A549 (cell line): ENCODE data around the gene MPPED1. TPM values are rescaled to one million over a fixed set of nuclear protein-coding genes. Genes with fewer than 3 reads are reported as not detected.

ENCODE experiments used
- ATAC-seq, 2 experiments: fragments of 200-7000 bp in 1 of 2; fragments of >200 bp in 1 of 2; cut with Nextera tagmentation in 1 of 2; cut with Tn5 transposase in 1 of 2; 3 replicates each; pipeline versions ENCODE4 v1.8.0 to v1.9.1; 2018 to 2020; ENCODE audit warnings: mild to moderate bottlenecking in 1 of 2, moderate library complexity in 1 of 2
- CTCF ChIA-PET: fragments of 300-600 bp; sonication (Branson Sonifier 250); formaldehyde crosslinking; extraction: SDS; loops from one replicate; lab custom pipeline; 2021; ENCODE audit warnings: antibody characterized with exemption, inconsistent platforms; lab: Yijun Ruan, JAX
- POLR2A ChIA-PET: fragments of 350-600 bp; formaldehyde crosslinking; extraction: SDS; loops from one replicate; lab custom pipeline; 2021; ENCODE audit warnings: antibody characterized with exemption, inconsistent platforms; lab: Yijun Ruan, JAX
- DNase-seq, 2 experiments: peaks; one replicate each; pipeline versions ENCODE4 v3.0.0 to v3.0.0-alpha.2; 2011 to 2016; ENCODE audit warnings: low read depth in 1 of 2, low spot score in 1 of 2
- FAIRE-seq: peaks from 2 replicates; lab custom pipeline; 2011; peaks lifted over from hg19 to GRCh38; lab: Jason Lieb, UNC
- H3K27ac ChIP-seq, 2 experiments: fragments of >200 bp; sonication (Bioruptor Twin); formaldehyde crosslinking; 3 replicates each; pipeline ENCODE4 v1.5.1; 2016 to 2017
- H3K4me1 ChIP-seq: fragments of >200 bp; sonication (Bioruptor Twin); formaldehyde crosslinking; 3 replicates; pipeline ENCODE4 v1.6.1; 2016
- H3K4me2 ChIP-seq: fragments of >200 bp; sonication (Bioruptor Twin); formaldehyde crosslinking; 3 replicates; pipeline ENCODE4 v1.6.1; 2016
- H3K4me3 ChIP-seq: fragments of >200 bp; sonication (Bioruptor Twin); formaldehyde crosslinking; 3 replicates; pipeline ENCODE4 v1.5.1; 2016
- H3K9me3 ChIP-seq: fragments of >200 bp; sonication (Bioruptor Twin); formaldehyde crosslinking; 3 replicates; pipeline ENCODE4 v1.6.1; 2016
- CHD4 ChIP-seq: fragments of 200-600 bp; sonication (generic); IDR thresholded peaks from 2 replicates; pipeline ENCODE4 v1.6.1; 2016; ENCODE audit warnings: antibody characterized with exemption, mild to moderate bottlenecking, borderline replicate concordance
- EHF ChIP-seq: fragments of 250-450 bp; sonication (Bioruptor Pico); IDR thresholded peaks from 2 replicates; pipeline ENCODE4 v1.5.0; 2020; ENCODE audit warnings: mild to moderate bottlenecking
- EHMT2 ChIP-seq: fragments of 200-600 bp; sonication (generic); IDR thresholded peaks from 2 replicates; pipeline ENCODE4 v1.6.1; 2016; ENCODE audit warnings: antibody characterized with exemption, low read depth, mild to moderate bottlenecking, moderate library complexity
- ELK1 ChIP-seq: fragments of 150-350 bp; IDR thresholded peaks from 2 replicates; pipeline ENCODE4 v1.6.1; 2014; ENCODE audit warnings: low read depth, mild to moderate bottlenecking, low read length
- ESRRA ChIP-seq: fragments of 150-350 bp; IDR thresholded peaks from 2 replicates; pipeline ENCODE4 v1.6.1; 2014; ENCODE audit warnings: mild to moderate bottlenecking, low read length, borderline replicate concordance
- FOSB ChIP-seq: fragments of 250-450 bp; sonication (Bioruptor Pico); IDR thresholded peaks from 2 replicates; pipeline ENCODE4 v1.5.0; 2020; ENCODE audit warnings: mild to moderate bottlenecking, moderate library complexity
- HOXB5 ChIP-seq: fragments of 250-450 bp; sonication (Bioruptor Pico); IDR thresholded peaks from 2 replicates; pipeline ENCODE4 v1.5.0; 2020; ENCODE audit warnings: mild to moderate bottlenecking, moderate library complexity
- JUNB ChIP-seq: fragments of >200 bp; sonication (Bioruptor Twin); formaldehyde crosslinking; IDR thresholded peaks from 2 replicates; pipeline ENCODE4 v1.6.1; 2016
- KDM1A ChIP-seq: fragments of 200-600 bp; sonication (generic); IDR thresholded peaks from 2 replicates; pipeline ENCODE4 v1.6.1; 2016; ENCODE audit warnings: low read depth, mild to moderate bottlenecking
- KDM5A ChIP-seq: fragments of 200-600 bp; sonication (generic); IDR thresholded peaks from 2 replicates; pipeline ENCODE4 v1.6.1; 2016; ENCODE audit warnings: antibody characterized with exemption, mild to moderate bottlenecking
- MAZ ChIP-seq: fragments of 150-350 bp; IDR thresholded peaks from 2 replicates; pipeline ENCODE4 v1.6.1; 2014; ENCODE audit warnings: antibody characterized with exemption, low read depth, low read length, borderline replicate concordance
- NFE2L2 ChIP-seq: fragments of 150-350 bp; conservative IDR thresholded peaks from 2 replicates; pipeline ENCODE4 v1.6.1; 2014; ENCODE audit warnings: low read length
- NPAS2 ChIP-seq: fragments of 250-450 bp; sonication (Bioruptor Pico); IDR thresholded peaks from 2 replicates; pipeline ENCODE4 v1.8.0; 2022; ENCODE audit warnings: mild to moderate bottlenecking, moderate library complexity, borderline replicate concordance
- NR3C1 ChIP-seq: fragments of >200 bp; sonication (Bioruptor Twin); formaldehyde crosslinking; IDR thresholded peaks from 3 replicates; pipeline ENCODE4 v1.6.1; 2017
- PHF8 ChIP-seq: fragments of 200-600 bp; sonication (generic); IDR thresholded peaks from 2 replicates; pipeline ENCODE4 v1.6.1; 2016; ENCODE audit warnings: low read depth, mild to moderate bottlenecking, antibody characterized with exemption, moderate library complexity, borderline replicate concordance
- SREBF2 ChIP-seq: fragments of 450-650 bp; IDR thresholded peaks from 2 replicates; pipeline ENCODE4 v1.6.1; 2014; ENCODE audit warnings: mild to moderate bottlenecking, moderate library complexity
- USF2 ChIP-seq: fragments of 450-650 bp; IDR thresholded peaks from 2 replicates; pipeline ENCODE4 v1.6.1; 2014; ENCODE audit warnings: antibody characterized with exemption
- ZFP36 ChIP-seq: fragments of 450-650 bp; IDR thresholded peaks from 2 replicates; pipeline ENCODE4 v1.6.1; 2014; ENCODE audit warnings: borderline replicate concordance; ENCODE audit not compliant: partially characterized antibody
- ZNF302 ChIP-seq: fragments of 250-450 bp; sonication (Bioruptor Pico); IDR thresholded peaks from 2 replicates; pipeline ENCODE4 v1.9.0; 2021; ENCODE audit warnings: inconsistent platforms, mild to moderate bottlenecking, moderate library complexity
- WGBS: methylation state at CpG from one replicate; pipeline ENCODE4 v1.1.6; 2017; ENCODE audit errors: missing lambda C conversion rate; 5-methylcytosine and 5-hydroxymethylcytosine counted together
- polyA plus RNA-seq, 4 experiments: library from polyadenylated mRNA; depleted of rRNA in 3 of 4; stranded (reverse); fragments of >200 nt; fragmentation: RNase III in 1 of 4; extraction: RNeasy Plus Mini Kit Qiagen cat#74134 plus additional on column Dnase treatment in 1 of 4; gene quantifications; 2 replicates in 3 of 4; 3 replicates in 1 of 4; pipeline ENCODE4 v1.2.3, GENCODE V29; 2011 to 2017

MPPED1 gene
- polyA plus RNA-seq, 2 of the 4 experiments (the other 2 are of a cell fraction), result not detected

- TF ChIP-seq USF2 (no peak), NFE2L2 (no peak), ESRRA (no peak)
- TF ChIP-seq, all 56 proteins: peak for 0
These were observed 12.4 kb downstream of the MPPED1 start (continued) for GRCh38 chr22:43424201-43424600.

- ChIA-PET POLR2A (no interaction called here), CTCF (no interaction called here)
These were observed 13.1 kb downstream of the MPPED1 start for GRCh38 chr22:43424666-43425630.

GRCh38 chr22:43425976-43426785 is 14.4 kb downstream of the MPPED1 start:
- ChIA-PET POLR2A (no interaction called here), CTCF (no interaction called here)
- Histone ChIP-seq H3K27ac (no peak overlapping the region), H3K4me2 (no peak overlapping the region), H3K4me1 (no peaks in the 10 kb centered on the region), H3K9me3 (no peaks in the 10 kb centered on the region), H3K4me3 (no peak overlapping the region)
- 52% methylated on average over 3 of the region's 22 CpGs for WGBS
- ATAC-seq (no peak), DNase-seq (no peak), FAIRE-seq (no peak)
- TF ChIP-seq HOXB5 (CRISPR knock-in tag) (no peak), ZFP36 (no peak), USF2 (no peak), JUNB (no peak), EHMT2 (no peak), CHD4 (no peak), NR3C1 (no peak), SREBF2 (no peak), PHF8 (no peak), KDM5A (no peak), NPAS2 (no peak), EHF (no peak), ELK1 (no peak), MAZ (no peak), KDM1A (no peak)

More at GRCh38 chr22:43424666-43425630, 13.1 kb downstream of the MPPED1 start:
- H3K4me2 ChIP-seq, result no peak overlapping the region
- no peak for DNase-seq
- no peak overlapping the region for H3K27ac ChIP-seq
- H3K9me3 ChIP-seq, result no peaks in the 10 kb centered on the region
- FAIRE-seq, result no peak
- ATAC-seq, result no peak
- WGBS, result 71% methylated on average over 10 of the region's 39 CpGs
- TF ChIP-seq FOSB, result no peak
- TF ChIP-seq ZNF302 (CRISPR knock-in tag), result no peak
- H3K4me1 ChIP-seq, result no peaks in the 10 kb centered on the region
- no peak overlapping the region for H3K4me3 ChIP-seq
